HG03442 (cell line): ENCODE results near the gene ITGB3BP.
"Not testable (repeated sequence)": the region's sequence is repeated elsewhere in the genome, so short reads cannot be mapped to it uniquely, and the experiment has no call there.

Experiments
- ATAC-seq: cut with Tn5 transposase; IDR thresholded peaks from one replicate; pipeline ENCODE4 v1.9.1; 2021; ENCODE audit warnings: mild to moderate bottlenecking, moderate library complexity; ENCODE audit not compliant: unreplicated experiment

ITGB3BP gene

DNA sequence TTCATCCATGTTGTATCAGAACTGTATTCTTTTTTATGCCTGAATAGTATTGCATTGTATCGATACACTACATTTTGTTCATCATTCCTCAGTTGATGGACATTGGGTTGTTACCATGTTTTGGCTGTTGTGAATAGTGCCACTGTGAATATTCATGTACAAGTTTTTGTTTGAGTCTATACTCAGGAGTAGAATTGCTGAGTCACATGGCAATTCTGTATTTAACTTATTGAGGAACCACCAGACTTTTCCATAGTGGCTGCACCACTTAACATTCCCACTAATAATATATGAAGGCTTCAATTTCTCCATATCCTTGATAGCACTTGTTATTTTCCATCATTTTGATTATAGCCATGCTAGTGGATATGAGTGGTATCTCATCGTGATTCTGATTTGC, 99.4 kb downstream of the ITGB3BP start:
- no peak for ATAC-seq

DNA sequence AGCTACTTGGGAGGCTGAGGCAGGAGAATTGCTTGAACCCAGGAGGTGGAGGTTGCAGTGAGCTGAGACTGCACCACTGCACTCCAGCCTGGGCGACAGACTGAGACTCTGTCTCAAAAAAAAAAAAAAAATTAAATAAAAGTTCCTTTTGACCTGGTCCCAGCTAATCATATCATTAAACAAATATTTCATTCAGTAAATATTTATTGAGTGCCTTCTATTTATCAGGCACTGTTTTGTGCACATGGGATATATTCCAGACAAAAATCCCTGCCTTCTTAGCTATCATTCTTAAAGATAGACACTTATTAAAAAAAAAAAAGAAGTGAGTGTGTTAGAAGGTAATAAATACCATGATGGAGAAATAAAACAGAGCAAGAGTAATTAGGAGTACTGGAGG, 102.3 kb downstream of the ITGB3BP start:
- ATAC-seq: not testable (repeated sequence)

DNA sequence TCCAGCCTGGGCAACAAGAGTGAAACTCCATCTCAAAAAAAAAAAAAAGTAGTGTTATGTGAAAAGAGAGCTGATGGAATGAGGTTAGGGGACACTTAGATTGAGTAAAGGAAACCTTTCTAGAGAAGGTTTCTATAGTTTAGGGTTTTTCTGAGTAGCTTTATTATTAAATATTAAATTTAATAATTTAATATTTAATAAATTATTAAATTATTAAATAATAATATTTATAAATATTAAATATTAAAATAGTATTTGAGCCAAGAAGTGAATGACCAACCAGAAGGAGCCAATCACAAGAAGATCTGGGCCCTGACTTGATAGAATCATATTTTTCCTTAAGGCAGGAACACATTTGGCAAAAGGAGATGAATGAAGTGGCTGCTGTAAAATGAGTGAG, 104.9 kb downstream of the ITGB3BP start:
- no peak for ATAC-seq

DNA sequence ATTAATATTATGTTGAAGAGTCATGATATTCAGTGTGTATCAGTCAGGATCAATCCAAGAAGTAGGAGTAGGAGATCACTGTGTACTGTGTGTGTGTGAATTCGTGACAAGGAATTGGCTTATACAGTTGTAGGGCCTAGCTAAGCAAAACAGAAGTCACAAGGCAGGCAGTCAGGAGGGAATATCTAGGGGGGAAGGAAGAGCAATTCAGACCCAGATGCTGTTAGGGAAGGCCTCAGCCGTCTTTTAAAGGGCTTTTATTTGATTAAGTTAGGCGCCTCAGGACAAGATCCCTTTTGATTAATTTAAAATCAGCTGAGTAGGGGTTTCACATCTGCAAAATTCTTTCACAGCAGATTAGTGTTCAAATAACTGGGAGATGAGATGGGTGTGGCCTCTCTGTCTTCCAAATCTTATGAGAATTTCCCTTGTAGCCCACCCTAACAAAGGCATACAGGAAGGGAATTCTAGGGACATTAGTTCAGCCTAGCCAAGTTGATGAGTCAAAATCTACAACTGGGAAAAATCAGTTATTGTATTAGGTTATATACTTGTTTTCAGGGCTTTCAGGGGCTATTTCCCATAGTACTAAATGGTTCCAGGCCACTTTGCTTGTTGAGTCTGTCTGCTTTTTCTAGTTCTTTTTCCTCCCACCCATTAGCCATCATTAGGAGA, 108.2 kb downstream of the ITGB3BP start:
- no peak for ATAC-seq

DNA sequence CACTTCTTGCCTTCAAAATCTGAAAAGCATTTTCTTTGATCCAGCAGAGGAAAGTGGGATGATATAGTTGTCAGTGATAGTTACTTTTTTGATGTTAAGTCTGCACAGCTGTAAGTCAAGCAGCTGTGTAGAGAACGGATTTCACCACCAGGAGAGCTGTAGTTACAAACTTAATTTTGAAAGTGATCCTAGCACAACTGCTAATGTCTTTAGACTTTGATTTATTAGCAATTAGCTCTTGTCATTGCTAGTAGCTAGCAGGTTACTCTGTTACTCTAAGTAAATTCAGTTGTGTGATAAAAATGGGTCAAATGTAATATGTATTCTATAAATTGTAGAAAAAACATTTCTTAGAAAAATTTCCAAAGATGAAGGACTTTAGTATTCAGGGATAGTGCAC, 109.6 kb downstream of the ITGB3BP start:
- no peak for ATAC-seq

DNA sequence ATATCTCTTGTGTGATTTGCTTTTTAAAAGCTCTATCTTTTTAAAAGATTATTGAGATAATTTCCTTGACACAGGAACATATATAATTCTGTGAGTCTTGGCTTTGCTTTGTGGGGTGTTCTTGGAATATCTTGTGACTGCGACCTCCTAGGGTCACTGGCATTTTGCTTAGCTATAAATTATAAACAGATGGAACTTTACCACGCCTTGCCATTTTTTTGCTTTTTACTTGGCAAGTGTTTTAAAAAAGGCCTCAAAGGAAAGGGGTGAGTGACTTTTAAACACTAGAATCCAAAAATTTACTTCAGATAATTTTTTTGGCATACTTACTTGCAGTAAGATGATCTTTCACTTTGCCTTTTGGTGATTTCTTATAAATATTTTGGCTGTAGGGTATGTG, 112.0 kb downstream of the ITGB3BP start:
- ATAC-seq: no peak

DNA sequence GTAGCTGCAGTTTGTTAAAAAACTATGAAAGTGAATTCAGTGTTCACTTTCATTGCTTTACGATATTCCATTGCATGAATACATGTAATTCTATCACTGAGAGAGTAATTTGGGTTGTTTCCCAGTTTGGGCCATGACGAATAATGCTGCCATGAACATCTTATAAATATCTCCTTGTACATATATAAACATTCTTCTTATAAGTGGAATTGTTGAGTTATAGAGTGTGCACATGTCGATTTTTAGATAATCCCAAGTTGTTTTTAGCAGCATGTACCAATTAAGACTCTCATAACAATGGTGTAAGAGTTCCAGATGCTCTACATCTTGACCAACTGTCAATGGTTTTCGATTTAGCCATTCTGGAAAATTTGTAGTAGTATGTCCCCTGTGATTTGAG, 114.7 kb downstream of the ITGB3BP start:
- ATAC-seq: no peak

DNA sequence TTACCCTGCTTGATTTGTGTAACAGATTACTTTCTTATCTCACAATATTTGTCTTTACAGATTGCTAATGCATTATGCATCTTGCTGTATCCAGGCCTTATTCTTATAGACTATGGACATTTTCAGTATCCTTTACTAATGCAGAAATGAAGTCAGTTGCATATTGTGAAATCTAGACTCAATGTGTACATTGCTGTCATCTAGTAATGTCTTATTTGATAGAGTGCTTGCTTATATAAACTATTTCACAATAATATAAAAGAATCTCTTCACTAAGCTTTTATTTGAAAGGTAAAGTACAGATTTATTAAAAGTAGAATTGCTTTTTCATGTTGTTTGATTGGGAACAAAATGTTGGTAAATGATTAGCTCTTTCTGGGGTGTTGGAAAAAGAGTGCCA, 116.0 kb downstream of the ITGB3BP start:
- no peak for ATAC-seq

DNA sequence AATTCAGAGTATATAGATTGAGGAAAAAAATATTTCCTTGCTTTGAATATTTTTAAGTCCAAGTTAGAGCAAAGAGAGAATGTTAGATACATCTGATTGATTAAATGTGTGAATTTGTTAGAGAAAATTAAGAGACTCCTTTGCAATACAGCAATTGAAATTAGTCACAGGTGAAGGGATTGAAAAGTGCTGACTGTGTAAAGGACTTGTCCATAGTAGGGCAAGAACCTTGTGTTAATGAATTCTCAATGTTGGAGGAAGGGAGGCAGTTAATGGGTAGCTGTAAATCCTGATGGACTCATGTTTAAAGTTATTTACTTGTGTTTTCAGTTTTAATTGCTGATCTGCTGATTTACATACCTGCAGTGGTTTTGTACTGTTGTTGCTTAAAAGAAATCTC, 117.0 kb downstream of the ITGB3BP start:
- ATAC-seq: no peak

DNA sequence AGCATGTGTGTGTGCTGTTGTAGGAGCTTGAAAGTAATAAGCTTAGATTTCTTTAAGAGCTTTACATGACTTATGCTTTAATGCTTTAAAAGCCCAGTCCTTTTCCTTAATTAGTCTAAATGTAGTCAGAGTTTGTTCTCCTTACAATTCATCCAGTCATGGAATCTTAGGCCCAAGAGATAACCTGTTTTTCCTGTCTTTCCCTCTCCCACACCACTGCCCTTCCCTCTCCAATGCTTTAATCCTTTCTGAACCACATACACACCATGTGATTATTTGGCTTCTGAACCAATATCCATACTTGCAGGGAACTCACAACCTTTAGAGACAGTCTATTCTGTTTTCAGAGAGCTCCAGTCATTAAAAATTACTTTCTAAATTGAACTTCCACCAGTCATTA, 118.0 kb downstream of the ITGB3BP start:
- no peak for ATAC-seq

DNA sequence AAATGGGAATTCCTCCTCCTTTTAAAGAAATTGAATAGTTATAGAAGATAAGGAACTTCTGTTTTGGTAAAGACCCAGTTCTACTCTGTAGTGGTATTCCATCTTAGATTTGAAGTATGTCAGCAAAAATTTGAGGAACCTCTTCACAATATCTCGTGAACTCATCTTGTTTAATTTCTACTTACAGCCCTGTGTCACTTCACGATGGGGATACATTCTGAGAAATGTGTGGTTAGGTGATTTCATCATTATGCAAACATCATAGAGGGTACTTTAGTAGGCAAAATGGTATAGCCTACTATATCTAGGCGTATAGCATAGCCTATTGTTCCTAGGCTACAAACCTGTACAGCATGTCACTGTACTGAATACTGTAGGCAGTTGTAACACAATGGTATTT, 119.6 kb downstream of the ITGB3BP start:
- ATAC-seq: no peak

DNA sequence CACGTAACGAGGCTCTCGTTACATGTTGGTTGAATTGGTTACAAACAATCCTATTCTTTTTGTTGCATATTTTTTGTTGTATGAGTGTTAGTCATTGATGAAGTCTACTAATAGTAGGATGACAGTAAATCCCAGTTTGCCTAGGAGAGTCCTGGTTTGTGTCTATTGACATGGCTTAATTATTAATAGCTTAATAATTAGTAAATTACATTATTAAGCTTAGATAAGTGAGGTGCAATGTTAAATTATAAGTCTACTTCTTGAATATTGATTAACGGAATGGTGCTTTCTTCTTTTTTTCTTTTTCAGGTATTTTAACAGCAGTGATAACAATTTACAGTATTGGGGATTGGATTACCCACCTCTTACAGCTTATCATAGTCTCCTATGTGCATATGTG, 121.1 kb downstream of the ITGB3BP start:
- ATAC-seq: no peak
